WTC11 (cell line): ENCODE measurements around the gene IL6ST.
"Not testable (repeated sequence)": the region's sequence is repeated elsewhere in the genome, so short reads cannot be mapped to it uniquely, and the experiment has no call there.

ENCODE experiments used
- AFF4 ChIP-seq: sonication (generic); formaldehyde crosslinking; IDR thresholded peaks from 2 replicates; pipeline ENCODE4 v1.8.1; 2023; ENCODE audit warnings: mild to moderate bottlenecking, missing genetic modification reagents, borderline replicate concordance
- AR ChIP-seq: fragments of 250-450 bp; sonication (Bioruptor Pico); IDR thresholded peaks from 2 replicates; pipeline ENCODE4 v1.9.0; 2021; ENCODE audit warnings: mild to moderate bottlenecking
- CTCF ChIP-seq: fragments of 200-600 bp; IDR thresholded peaks from 2 replicates; pipeline ENCODE4 v1.8.0; 2022; ENCODE audit warnings: antibody characterized with exemption
- GRHL2 ChIP-seq: fragments of 250-450 bp; sonication (Bioruptor Pico); IDR thresholded peaks from 2 replicates; pipeline ENCODE4 v1.8.0; 2022; ENCODE audit warnings: mild to moderate bottlenecking, moderate library complexity; ENCODE audit not compliant: insufficient replicate concordance, severe bottlenecking
- NR1H2 ChIP-seq: sonication (generic); formaldehyde crosslinking; IDR thresholded peaks from 2 replicates; pipeline ENCODE4 v1.9.0; 2021; ENCODE audit warnings: mild to moderate bottlenecking, moderate library complexity, missing genetic modification reagents

- not testable (repeated sequence) for TF ChIP-seq GRHL2 (CRISPR knock-in tag); CTCF; NR1H2 (CRISPR knock-in tag); AR (CRISPR knock-in tag); AFF4 (CRISPR knock-in tag)
Measured at GRCh38 chr5:56014701-56015100, 19.9 kb upstream of the IL6ST start.
